CD14-positive monocyte (primary cell): ENCODE results near the gene EOLA1. TPM values are rescaled to one million over a fixed set of nuclear protein-coding genes. Genes with fewer than 3 reads are reported as not detected.
"Not testable (repeated sequence)": the region's sequence is repeated elsewhere in the genome, so short reads cannot be mapped to it uniquely, and the experiment has no call there.

Experiments used
- DNase-seq, 3 donors: peaks; one replicate each; pipeline ENCODE4 v3.0.0-alpha.2; 2011 to 2022
- H2AFZ ChIP-seq: 2 replicates; pipeline ENCODE4 v1.6.0; 2012; ENCODE audit warnings: mild to moderate bottlenecking, low read depth, low read length, inconsistent platforms; ENCODE audit not compliant: insufficient read depth, poor library complexity, severe bottlenecking
- H3K27ac ChIP-seq, 2 donors: 1 replicate in 1 of 2; 2 replicates in 1 of 2; pipeline ENCODE4 v1.5.1; 2012 to 2013; ENCODE audit warnings: low read length in 2 of 2, control low read depth in 1 of 2, inconsistent platforms in 1 of 2, low read depth in 1 of 2, mild to moderate bottlenecking in 1 of 2
- H3K27me3 ChIP-seq, 2 donors: one replicate each; pipeline versions ENCODE4 v1.6.0 to v1.6.1; 2011 to 2013; ENCODE audit warnings: low read length in 2 of 2; ENCODE audit not compliant: control insufficient read depth in 2 of 2, insufficient read depth in 2 of 2
- H3K36me3 ChIP-seq, 2 donors: replicated peaks in 1 of 2; 1 replicate in 1 of 2; 2 replicates in 1 of 2; pipeline versions ENCODE4 v1.5.1 to v1.6.1; 2012 to 2013; ENCODE audit warnings: low read length in 2 of 2, control low read depth in 1 of 2, inconsistent platforms in 1 of 2, mild to moderate bottlenecking in 1 of 2; ENCODE audit not compliant: insufficient read depth in 2 of 2, control insufficient read depth in 1 of 2
- H3K4me1 ChIP-seq, 2 donors: 1 replicate in 1 of 2; 2 replicates in 1 of 2; pipeline versions ENCODE4 v1.5.1 to v1.6.1; 2012 to 2013; ENCODE audit warnings: low read length in 2 of 2, control low read depth in 1 of 2, inconsistent platforms in 1 of 2, mild to moderate bottlenecking in 1 of 2, moderate library complexity in 1 of 2; ENCODE audit not compliant: insufficient read depth in 2 of 2, control insufficient read depth in 1 of 2
- H3K4me2 ChIP-seq: replicated peaks from 2 replicates; pipeline ENCODE3; 2012; ENCODE audit warnings: low read length, moderate library complexity, mild to moderate bottlenecking; ENCODE audit not compliant: poor library complexity, severe bottlenecking; ENCODE audit errors: extremely low read depth
- H3K4me3 ChIP-seq, 3 experiments: fragments of 200-600 bp in 1 of 3; sonication (generic) in 1 of 3; replicated peaks in 1 of 3; 1 replicate in 2 of 3; 2 replicates in 1 of 3; pipeline ENCODE4 v1.5.1; 2011 to 2013; ENCODE audit warnings: low read length in 3 of 3, mild to moderate bottlenecking in 3 of 3, control low read depth in 2 of 3, low read depth in 2 of 3, inconsistent platforms in 1 of 3, moderate library complexity in 1 of 3
- H3K79me2 ChIP-seq: 2 replicates; pipeline ENCODE4 v1.6.0; 2012; ENCODE audit warnings: mild to moderate bottlenecking, control low read depth, inconsistent platforms, low read length, moderate library complexity; ENCODE audit not compliant: insufficient read depth
- H3K9ac ChIP-seq: 2 replicates; pipeline ENCODE4 v1.6.0; 2017; ENCODE audit warnings: low read length, mild to moderate bottlenecking; ENCODE audit not compliant: insufficient read depth, poor library complexity, severe bottlenecking
- H3K9me3 ChIP-seq, 2 donors: replicated peaks in 1 of 2; 1 replicate in 1 of 2; 2 replicates in 1 of 2; pipeline versions ENCODE4 v1.5.1 to v1.6.1; 2012 to 2013; ENCODE audit warnings: low read length in 2 of 2, control low read depth in 1 of 2; ENCODE audit not compliant: control insufficient read depth in 1 of 2, insufficient read depth in 1 of 2
- H4K20me1 ChIP-seq: 2 replicates; pipeline ENCODE4 v1.6.0; 2012; ENCODE audit warnings: mild to moderate bottlenecking, low read length, control low read depth, moderate library complexity; ENCODE audit not compliant: insufficient read depth
- H3K27ac Mint-ChIP-seq, 7 donors: one replicate each; pipeline ENCODE4 v1.8.0; 2020; ENCODE audit warnings: mild to moderate bottlenecking in 7 of 7, mixed read lengths in 7 of 7, moderate library complexity in 6 of 7, inconsistent platforms in 2 of 7
- H3K27me3 Mint-ChIP-seq, 3 donors: one replicate each; pipeline ENCODE4 v1.8.0; 2021 to 2022; ENCODE audit warnings: low read depth in 3 of 3, mild to moderate bottlenecking in 3 of 3, mixed read lengths in 3 of 3, moderate library complexity in 3 of 3, inconsistent platforms in 1 of 3
- H3K36me3 Mint-ChIP-seq, 2 donors: one replicate each; pipeline ENCODE4 v1.8.0; 2020; ENCODE audit warnings: mixed read lengths in 2 of 2, inconsistent platforms in 1 of 2, mild to moderate bottlenecking in 1 of 2
- H3K4me1 Mint-ChIP-seq: one replicate; pipeline ENCODE4 v1.8.0; 2020; ENCODE audit warnings: mild to moderate bottlenecking, mixed read lengths
- H3K4me3 Mint-ChIP-seq, 2 donors: one replicate each; pipeline ENCODE4 v1.8.0; 2020; ENCODE audit warnings: mild to moderate bottlenecking in 2 of 2, mixed read lengths in 2 of 2, moderate library complexity in 1 of 2
- H3K9me3 Mint-ChIP-seq, 7 donors: one replicate each; pipeline ENCODE4 v1.8.0; 2020 to 2022; ENCODE audit warnings: mixed read lengths in 7 of 7, mild to moderate bottlenecking in 6 of 7, moderate library complexity in 6 of 7, inconsistent platforms in 2 of 7
- CTCF ChIP-seq: fragments of 200-600 bp; IDR thresholded peaks from one replicate; pipeline ENCODE4 v1.8.0; 2022; ENCODE audit warnings: antibody characterized with exemption, mild to moderate bottlenecking
- WGBS: methylation state at CpG from one replicate; pipeline ENCODE4 v1.1.5; 2013; ENCODE audit warnings: missing lambda C conversion rate; ENCODE audit not compliant: insufficient coverage; 5-methylcytosine and 5-hydroxymethylcytosine counted together
- intact Hi-C, 2 donors: fragments of 100-400 bp; cut with micrococcal nuclease; formaldehyde crosslinking; loops; one replicate each; pipeline versions ENCODE4 v1.15.0 to v1.15.1; 2023
- polyA plus RNA-seq, 3 donors: library from polyadenylated mRNA; depleted of rRNA in 1 of 3; unstranded in 2 of 3; stranded (reverse) in 1 of 3; fragments of 300-500 nt in 2 of 3; fragments of >200 nt in 1 of 3; fragmentation: Illumina TruSeq in 2 of 3; gene quantifications; 1 replicate in 2 of 3; 2 replicates in 1 of 3; pipeline ENCODE4 v1.2.3, GENCODE V29; 2012 to 2021

The EOLA1 gene
- polyA plus RNA-seq, 3 donors, result 15.5 to 48.6 (median 20.7) TPM

- H3K27me3 ChIP-seq, H3K27ac ChIP-seq, H3K36me3 ChIP-seq, H4K20me1 ChIP-seq, H3K4me3 ChIP-seq, H3K36me3 Mint-ChIP-seq, H3K4me1 ChIP-seq, intact Hi-C loops, DNase-seq, H3K9me3 Mint-ChIP-seq, H3K4me3 Mint-ChIP-seq, H3K9ac ChIP-seq, H3K9me3 ChIP-seq, H3K4me1 Mint-ChIP-seq, H3K27ac Mint-ChIP-seq, H2AFZ ChIP-seq, H3K27me3 Mint-ChIP-seq, H3K79me2 ChIP-seq, H3K4me2 ChIP-seq: not testable (repeated sequence)
- no CpG with 5 or more reads among the region's 6 CpGs for WGBS
Observed at GRCh38 chrX:149551939-149552248, 11.1 kb downstream of the EOLA1 start.

GRCh38 chrX:149555251-149555650, 14.4 kb downstream of the EOLA1 start:
- no CpG with 5 or more reads among the region's 4 CpGs for WGBS
- H3K4me1 Mint-ChIP-seq, H3K9me3 Mint-ChIP-seq, H4K20me1 ChIP-seq, H3K4me3 ChIP-seq, H3K9me3 ChIP-seq, H3K36me3 ChIP-seq, H2AFZ ChIP-seq, H3K27me3 ChIP-seq, H3K36me3 Mint-ChIP-seq, H3K27me3 Mint-ChIP-seq, H3K4me3 Mint-ChIP-seq, H3K27ac ChIP-seq, H3K4me2 ChIP-seq, intact Hi-C loops, H3K79me2 ChIP-seq, DNase-seq, H3K4me1 ChIP-seq, H3K9ac ChIP-seq, H3K27ac Mint-ChIP-seq: not testable (repeated sequence)

GRCh38 chrX:149563359-149563758, 22.5 kb downstream of the EOLA1 start:
- peaks cover 0 to 7% (median 2%) of the 10 kb centered on the region in 7 donors for H3K9me3 Mint-ChIP-seq
- 100% methylated on average over 1 of the region's 4 CpGs for WGBS
- no peak overlapping the region for H3K27ac Mint-ChIP-seq

More at GRCh38 chrX:149563359-149563758, 22.5 kb downstream of the EOLA1 start:
- TF ChIP-seq CTCF, result no peak
- Histone ChIP-seq H3K36me3 (no peaks in the 10 kb centered on the region), H3K27ac (no peak overlapping the region), H4K20me1 (no peaks in the 10 kb centered on the region), H3K4me2 (no peak overlapping the region), H3K9me3 (no peaks in the 10 kb centered on the region), H3K4me1 (no peaks in the 10 kb centered on the region), H3K4me3 (no peak overlapping the region), H3K9ac (no peak overlapping the region), H2AFZ (no peak overlapping the region), H3K27me3 (no peaks in the 10 kb centered on the region), H3K79me2 (no peaks in the 10 kb centered on the region)
- intact Hi-C loops, result no loop called here
- DNase-seq, result no peak
- Mint-ChIP-seq H3K4me1 (no peaks in the 10 kb centered on the region), H3K27me3 (peaks cover 2 to 5% (median 4%) of the 10 kb centered on the region in 3 donors), H3K4me3 (no peak overlapping the region), H3K36me3 (no peaks in the 10 kb centered on the region)
